ENCODE data around the gene EIF4G3. TPM values are rescaled to one million over a fixed set of nuclear protein-coding genes. Genes with fewer than 3 reads are reported as not detected.
"Not testable (repeated sequence)": the region's sequence is repeated elsewhere in the genome, so short reads cannot be mapped to it uniquely, and the experiment has no call there.

The EIF4G3 gene
- total RNA-seq, 1 experiment from 2014 or later: 31.6 TPM

GRCh38 chr1:21032741-21033140 lies 144.0 kb downstream of the EIF4G3 start:
- DNase-seq (ENCODE audit: low read depth): no peak

GRCh38 chr1:21030181-21030580 lies 146.5 kb downstream of the EIF4G3 start:
- no peak for DNase-seq (ENCODE audit: low read depth)

- no peak for DNase-seq (ENCODE audit: low read depth)
Measured at GRCh38 chr1:21028520-21029145, 148.1 kb downstream of the EIF4G3 start.

- DNase-seq (ENCODE audit: low read depth): no peak
Measured at GRCh38 chr1:21027805-21028204, 148.9 kb downstream of the EIF4G3 start.

- no peak for DNase-seq (ENCODE audit: low read depth)
Measured at GRCh38 chr1:21024918-21025317, 151.8 kb downstream of the EIF4G3 start.

- not testable (repeated sequence) for DNase-seq (ENCODE audit: low read depth)
Measured at GRCh38 chr1:21024136-21024896, 152.4 kb downstream of the EIF4G3 start.

- peak; percentile 97 for DNase-seq (ENCODE audit: low read depth)
Measured at GRCh38 chr1:21022279-21023040, 154.2 kb downstream of the EIF4G3 start.

- no peak for DNase-seq (ENCODE audit: low read depth)
Measured at GRCh38 chr1:21021311-21021710, 155.4 kb downstream of the EIF4G3 start.

- no peak for DNase-seq (ENCODE audit: low read depth)
Measured at GRCh38 chr1:21020151-21020550, 156.5 kb downstream of the EIF4G3 start.

- DNase-seq (ENCODE audit: low read depth): no peak
Measured at GRCh38 chr1:21018673-21019072, 158.0 kb downstream of the EIF4G3 start.

- no peak for DNase-seq (ENCODE audit: low read depth)
Measured at GRCh38 chr1:21013510-21013909, 163.2 kb downstream of the EIF4G3 start.

- DNase-seq (ENCODE audit: low read depth): peak; percentile 93
Measured at GRCh38 chr1:21012937-21013336, 163.8 kb downstream of the EIF4G3 start.

GRCh38 chr1:21007876-21008275 lies 168.8 kb downstream of the EIF4G3 start:
- no peak for DNase-seq (ENCODE audit: low read depth)

- no peak for DNase-seq (ENCODE audit: low read depth)
Measured at GRCh38 chr1:21005466-21006239, 171.0 kb downstream of the EIF4G3 start.

- DNase-seq (ENCODE audit: low read depth): no peak
Measured at GRCh38 chr1:21003281-21004045, 173.2 kb downstream of the EIF4G3 start.

GRCh38 chr1:21001042-21001441 lies 175.7 kb downstream of the EIF4G3 start:
- DNase-seq (ENCODE audit: low read depth): no peak

- DNase-seq (ENCODE audit: low read depth): no peak
Measured at GRCh38 chr1:21000245-21000594, 176.5 kb downstream of the EIF4G3 start.

GRCh38 chr1:20999525-21000244 lies 177.0 kb downstream of the EIF4G3 start:
- DNase-seq (ENCODE audit: low read depth): no peak

GRCh38 chr1:20998826-20999225 lies 177.9 kb downstream of the EIF4G3 start:
- no peak for DNase-seq (ENCODE audit: low read depth)

GRCh38 chr1:20997602-20998224 lies 179.0 kb downstream of the EIF4G3 start:
- no peak for DNase-seq (ENCODE audit: low read depth)

Measured in RPMI7951 (cell line).